Measurements from ENCODE around the gene KRT86.

DNA sequence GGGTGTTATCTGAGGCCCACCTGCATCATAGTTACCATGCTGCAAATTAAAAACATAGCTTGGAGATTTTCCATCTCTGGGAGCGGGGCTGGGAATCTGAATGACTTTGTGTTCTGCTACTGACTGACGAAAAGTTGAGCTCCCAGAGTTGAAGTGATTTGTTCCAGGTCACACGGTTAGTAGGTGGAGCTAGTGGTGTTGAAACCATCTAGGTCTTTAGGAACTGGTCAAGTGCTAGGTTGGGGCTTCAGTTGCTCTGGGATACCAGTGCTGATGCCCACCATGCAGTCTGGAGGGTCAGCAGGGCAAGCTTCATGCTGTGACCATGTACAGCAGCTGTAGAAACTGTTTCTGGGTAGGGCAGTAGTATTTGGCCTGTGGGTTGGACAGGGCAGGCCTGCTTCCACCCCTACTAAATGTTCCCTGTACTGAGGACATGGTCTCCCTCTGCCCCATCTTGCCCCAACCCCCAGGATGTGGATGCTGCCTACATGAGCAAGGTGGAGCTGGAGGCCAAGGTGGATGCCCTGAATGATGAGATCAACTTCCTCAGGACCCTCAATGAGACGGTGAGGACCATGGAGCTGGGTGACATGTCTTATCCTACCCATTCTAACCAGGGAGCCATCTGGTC lies 36.1 kb upstream of the KRT86 start:
- TF ChIP-seq, protein P1, sequence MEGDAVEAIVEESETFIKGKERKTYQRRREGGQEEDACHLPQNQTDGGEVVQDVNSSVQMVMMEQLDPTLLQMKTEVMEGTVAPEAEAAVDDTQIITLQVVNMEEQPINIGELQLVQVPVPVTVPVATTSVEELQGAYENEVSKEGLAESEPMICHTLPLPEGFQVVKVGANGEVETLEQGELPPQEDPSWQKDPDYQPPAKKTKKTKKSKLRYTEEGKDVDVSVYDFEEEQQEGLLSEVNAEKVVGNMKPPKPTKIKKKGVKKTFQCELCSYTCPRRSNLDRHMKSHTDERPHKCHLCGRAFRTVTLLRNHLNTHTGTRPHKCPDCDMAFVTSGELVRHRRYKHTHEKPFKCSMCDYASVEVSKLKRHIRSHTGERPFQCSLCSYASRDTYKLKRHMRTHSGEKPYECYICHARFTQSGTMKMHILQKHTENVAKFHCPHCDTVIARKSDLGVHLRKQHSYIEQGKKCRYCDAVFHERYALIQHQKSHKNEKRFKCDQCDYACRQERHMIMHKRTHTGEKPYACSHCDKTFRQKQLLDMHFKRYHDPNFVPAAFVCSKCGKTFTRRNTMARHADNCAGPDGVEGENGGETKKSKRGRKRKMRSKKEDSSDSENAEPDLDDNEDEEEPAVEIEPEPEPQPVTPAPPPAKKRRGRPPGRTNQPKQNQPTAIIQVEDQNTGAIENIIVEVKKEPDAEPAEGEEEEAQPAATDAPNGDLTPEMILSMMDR (IDR thresholded peaks at IDR 0.05; ENCODE audit: low read depth, low read length): no peak
- no peak for TF ChIP-seq EZH2phosphoT487 (IDR thresholded peaks at IDR 0.05; ENCODE audit: low read depth)

Data from OCI-LY3 (cell line).